Muscle layer of colon (tissue), 2 donors: ENCODE results near the gene VENTX.
"Not testable (repeated sequence)": the region's sequence is repeated elsewhere in the genome, so short reads cannot be mapped to it uniquely, and the experiment has no call there.

Experiments
- H3K27ac ChIP-seq: one replicate; pipeline ENCODE4 v1.7.0; 2013; ENCODE audit warnings: low read depth, mild to moderate bottlenecking, low read length, moderate library complexity
- H3K27me3 ChIP-seq, 2 donors: one replicate each; pipeline ENCODE4 v1.7.0; 2013; ENCODE audit warnings: low read length in 2 of 2, mild to moderate bottlenecking in 2 of 2; ENCODE audit not compliant: insufficient read depth in 2 of 2, control insufficient read depth in 1 of 2
- H3K36me3 ChIP-seq: one replicate; pipeline ENCODE4 v1.7.0; 2013; ENCODE audit warnings: mild to moderate bottlenecking, low read length; ENCODE audit not compliant: insufficient read depth
- H3K4me1 ChIP-seq: one replicate; pipeline ENCODE4 v1.7.0; 2013; ENCODE audit warnings: mild to moderate bottlenecking, low read length; ENCODE audit not compliant: insufficient read depth
- H3K4me3 ChIP-seq, 2 donors: one replicate each; pipeline ENCODE4 v1.7.0; 2013; ENCODE audit warnings: low read length in 2 of 2, low read depth in 1 of 2, mild to moderate bottlenecking in 1 of 2, moderate library complexity in 1 of 2
- H3K9ac ChIP-seq: one replicate; pipeline ENCODE4 v1.7.0; 2013; ENCODE audit warnings: low read length
- H3K9me3 ChIP-seq: one replicate; pipeline ENCODE4 v1.7.0; 2013; ENCODE audit warnings: mild to moderate bottlenecking, low read length
- donor health status: abdominal sarcoma.
- donor health status: Adenocarcinoma of cecum.

Gene VENTX

GRCh38 chr10:133263674-133264073 is 26.0 kb downstream of the VENTX start:
- no peak overlapping the region for H3K4me3 ChIP-seq
- H3K9me3 ChIP-seq: no peaks in the 10 kb centered on the region
- no peak overlapping the region for H3K9ac ChIP-seq
- peaks cover 13% of the 10 kb centered on the region for H3K4me1 ChIP-seq
- H3K27ac ChIP-seq: no peak overlapping the region
- no peaks in the 10 kb centered on the region for H3K27me3 ChIP-seq
- H3K36me3 ChIP-seq: no peaks in the 10 kb centered on the region

GRCh38 chr10:133264461-133264860 is 26.8 kb downstream of the VENTX start:
- Histone ChIP-seq H3K4me1 (peaks cover 13% of the 10 kb centered on the region), H3K27me3 (no peaks in the 10 kb centered on the region), H3K27ac (no peak overlapping the region), H3K36me3 (no peaks in the 10 kb centered on the region), H3K4me3 (no peak overlapping the region), H3K9me3 (no peaks in the 10 kb centered on the region), H3K9ac (no peak overlapping the region)

GRCh38 chr10:133265052-133265451 is 27.4 kb downstream of the VENTX start:
- H3K9me3 ChIP-seq, H3K9ac ChIP-seq, H3K4me3 ChIP-seq, H3K27ac ChIP-seq, H3K36me3 ChIP-seq, H3K27me3 ChIP-seq: not testable (repeated sequence)
- H3K4me1 ChIP-seq: peaks cover 13% of the 10 kb centered on the region

GRCh38 chr10:133266056-133266795 is 28.6 kb downstream of the VENTX start:
- peaks cover 7% of the 10 kb centered on the region for H3K4me1 ChIP-seq
- H3K9ac ChIP-seq: no peak overlapping the region
- H3K36me3 ChIP-seq: no peaks in the 10 kb centered on the region
- no peak overlapping the region for H3K27ac ChIP-seq
- no peaks in the 10 kb centered on the region for H3K27me3 ChIP-seq
- H3K4me3 ChIP-seq: no peak overlapping the region
- no peaks in the 10 kb centered on the region for H3K9me3 ChIP-seq

- no peak overlapping the region for H3K27ac ChIP-seq
- H3K9me3 ChIP-seq: no peaks in the 10 kb centered on the region
- no peak overlapping the region for H3K4me3 ChIP-seq
- no peaks in the 10 kb centered on the region for H3K27me3 ChIP-seq
- H3K4me1 ChIP-seq: peaks cover 3% of the 10 kb centered on the region
- no peaks in the 10 kb centered on the region for H3K36me3 ChIP-seq
- no peak overlapping the region for H3K9ac ChIP-seq
These were observed 29.6 kb downstream of the VENTX start for GRCh38 chr10:133267293-133267692.

- no peak overlapping the region for H3K9ac ChIP-seq
- no peaks in the 10 kb centered on the region for H3K9me3 ChIP-seq
- no peak overlapping the region for H3K4me3 ChIP-seq
- H3K27ac ChIP-seq: no peak overlapping the region
- no peaks in the 10 kb centered on the region for H3K4me1 ChIP-seq
- no peaks in the 10 kb centered on the region for H3K27me3 ChIP-seq
- no peaks in the 10 kb centered on the region for H3K36me3 ChIP-seq
These were observed 30.2 kb downstream of the VENTX start for GRCh38 chr10:133267829-133268228.

GRCh38 chr10:133268532-133268931 is 30.9 kb downstream of the VENTX start:
- Histone ChIP-seq H3K9ac (no peak overlapping the region), H3K4me3 (no peak overlapping the region), H3K27me3 (no peaks in the 10 kb centered on the region), H3K4me1 (no peaks in the 10 kb centered on the region), H3K36me3 (no peaks in the 10 kb centered on the region), H3K27ac (no peak overlapping the region), H3K9me3 (no peaks in the 10 kb centered on the region)

GRCh38 chr10:133269367-133269766 is 31.7 kb downstream of the VENTX start:
- no peaks in the 10 kb centered on the region for H3K9me3 ChIP-seq
- H3K27me3 ChIP-seq: no peaks in the 10 kb centered on the region
- no peaks in the 10 kb centered on the region for H3K36me3 ChIP-seq
- H3K4me3 ChIP-seq: no peak overlapping the region
- no peak overlapping the region for H3K9ac ChIP-seq
- H3K4me1 ChIP-seq: no peaks in the 10 kb centered on the region
- no peak overlapping the region for H3K27ac ChIP-seq

GRCh38 chr10:133270204-133270603 is 32.5 kb downstream of the VENTX start:
- H3K27ac ChIP-seq: no peak overlapping the region
- H3K9me3 ChIP-seq: no peaks in the 10 kb centered on the region
- no peak overlapping the region for H3K4me3 ChIP-seq
- H3K4me1 ChIP-seq: no peaks in the 10 kb centered on the region
- no peak overlapping the region for H3K9ac ChIP-seq
- no peaks in the 10 kb centered on the region for H3K36me3 ChIP-seq
- peaks cover 0 to 7% of the 10 kb centered on the region in 2 donors for H3K27me3 ChIP-seq

- Histone ChIP-seq H3K4me1 (no peaks in the 10 kb centered on the region), H3K27ac (no peak overlapping the region), H3K9me3 (no peaks in the 10 kb centered on the region), H3K4me3 (no peak overlapping the region), H3K27me3 (peaks cover 0 to 13% of the 10 kb centered on the region in 2 donors), H3K36me3 (no peaks in the 10 kb centered on the region), H3K9ac (no peak overlapping the region)
These were observed 33.2 kb downstream of the VENTX start for GRCh38 chr10:133270773-133271297.

GRCh38 chr10:133271521-133272300 is 34.1 kb downstream of the VENTX start:
- Histone ChIP-seq H3K36me3 (no peaks in the 10 kb centered on the region), H3K27ac (no peak overlapping the region), H3K27me3 (peaks cover 0 to 22% of the 10 kb centered on the region in 2 donors), H3K4me3 (no peak overlapping the region), H3K4me1 (no peaks in the 10 kb centered on the region), H3K9ac (no peak overlapping the region), H3K9me3 (no peaks in the 10 kb centered on the region)
